ENCODE measurements around the gene DIP2C.

DNA sequence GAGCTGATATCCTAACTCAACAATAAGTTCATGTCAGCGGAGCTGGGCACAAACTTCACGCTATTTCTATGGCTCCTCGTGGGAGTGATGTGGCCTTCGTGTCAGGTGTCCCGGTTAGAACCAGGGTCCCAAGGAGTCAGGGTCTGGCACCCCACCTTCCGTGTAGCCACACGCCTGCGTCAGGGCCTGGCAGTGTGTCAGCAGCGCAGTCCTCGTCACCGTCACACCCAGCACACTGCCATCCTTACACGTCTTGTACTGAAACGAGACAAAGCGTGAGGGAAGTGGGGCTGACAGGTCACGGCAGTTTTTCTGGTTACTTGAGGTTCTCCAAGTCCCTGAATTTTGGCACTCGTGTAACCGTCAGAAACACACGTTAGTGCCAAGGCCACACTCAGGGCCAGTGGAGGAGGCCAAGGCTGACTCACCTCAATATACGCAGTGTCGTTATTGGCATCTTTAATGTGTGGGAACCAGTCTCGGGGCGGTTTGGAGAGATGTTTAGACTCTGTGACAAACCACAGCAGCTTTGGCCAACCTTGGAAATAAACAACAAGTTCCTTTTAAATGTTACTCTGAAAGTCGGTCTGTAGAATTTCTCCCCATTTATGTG lies 299.5 kb downstream of the DIP2C start:
- no peak for TF ChIP-seq ELF4 (IDR thresholded peaks at IDR 0.05)
- TF ChIP-seq SP1 (IDR thresholded peaks at IDR 0.05), result no peak
- TF ChIP-seq, protein P1, sequence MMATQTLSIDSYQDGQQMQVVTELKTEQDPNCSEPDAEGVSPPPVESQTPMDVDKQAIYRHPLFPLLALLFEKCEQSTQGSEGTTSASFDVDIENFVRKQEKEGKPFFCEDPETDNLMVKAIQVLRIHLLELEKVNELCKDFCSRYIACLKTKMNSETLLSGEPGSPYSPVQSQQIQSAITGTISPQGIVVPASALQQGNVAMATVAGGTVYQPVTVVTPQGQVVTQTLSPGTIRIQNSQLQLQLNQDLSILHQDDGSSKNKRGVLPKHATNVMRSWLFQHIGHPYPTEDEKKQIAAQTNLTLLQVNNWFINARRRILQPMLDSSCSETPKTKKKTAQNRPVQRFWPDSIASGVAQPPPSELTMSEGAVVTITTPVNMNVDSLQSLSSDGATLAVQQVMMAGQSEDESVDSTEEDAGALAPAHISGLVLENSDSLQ (IDR thresholded peaks at IDR 0.05), result no peak
- no peak for TF ChIP-seq BHLHE40 (IDR thresholded peaks at IDR 0.05; ENCODE audit: borderline replicate concordance)
- no peak for TF ChIP-seq SUZ12 (IDR thresholded peaks at IDR 0.05)
- no peak for TF ChIP-seq NFRKB (IDR thresholded peaks at IDR 0.05)

Data from HEK293T (cell line).